ENCODE results near the gene SNX21.
"Not testable (repeated sequence)": the region's sequence is repeated elsewhere in the genome, so short reads cannot be mapped to it uniquely, and the experiment has no call there.

The SNX21 gene, protein sequence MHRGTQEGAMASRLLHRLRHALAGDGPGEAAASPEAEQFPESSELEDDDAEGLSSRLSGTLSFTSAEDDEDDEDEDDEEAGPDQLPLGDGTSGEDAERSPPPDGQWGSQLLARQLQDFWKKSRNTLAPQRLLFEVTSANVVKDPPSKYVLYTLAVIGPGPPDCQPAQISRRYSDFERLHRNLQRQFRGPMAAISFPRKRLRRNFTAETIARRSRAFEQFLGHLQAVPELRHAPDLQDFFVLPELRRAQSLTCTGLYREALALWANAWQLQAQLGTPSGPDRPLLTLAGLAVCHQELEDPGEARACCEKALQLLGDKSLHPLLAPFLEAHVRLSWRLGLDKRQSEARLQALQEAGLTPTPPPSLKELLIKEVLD

DNA sequence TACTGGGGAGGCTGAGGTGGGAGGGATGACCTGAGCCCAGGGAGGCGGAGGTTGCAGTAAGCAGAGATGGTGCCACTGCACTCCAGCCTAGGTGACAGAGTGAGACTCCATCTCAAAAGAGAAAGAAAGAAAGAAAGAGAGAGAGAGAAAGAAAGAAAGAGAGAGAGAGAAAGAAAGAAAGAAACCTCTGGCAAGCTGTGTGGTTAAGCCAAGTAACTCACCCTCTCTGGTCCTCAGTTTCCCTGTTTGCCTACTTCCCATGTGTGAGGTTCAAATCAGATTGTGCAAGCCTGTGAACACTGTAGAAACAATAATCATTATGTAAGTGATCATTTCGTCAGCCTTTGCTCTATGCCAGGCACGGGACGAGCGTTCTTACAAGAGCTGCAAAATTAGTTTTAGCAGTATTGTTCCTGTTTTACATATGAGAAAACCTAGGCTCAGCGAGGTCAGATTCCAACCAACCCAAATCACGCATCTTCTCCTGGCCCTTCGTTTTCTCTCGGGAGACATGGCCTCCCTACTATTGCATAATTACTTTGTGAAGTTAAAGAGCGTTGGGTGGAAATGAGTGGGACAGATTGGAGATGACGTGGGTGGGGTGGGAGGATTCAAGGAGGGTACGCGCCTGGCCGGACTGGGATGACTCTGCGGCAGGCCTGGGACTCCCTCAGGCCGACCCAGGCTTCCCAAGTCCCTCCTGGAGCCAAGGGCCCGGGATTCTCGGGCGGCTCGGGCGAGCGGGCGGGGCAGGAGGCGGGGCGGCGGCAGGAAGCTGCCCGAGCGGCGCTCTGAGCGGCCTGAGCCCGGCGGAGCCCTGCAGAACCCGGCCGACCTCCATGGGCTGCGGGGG, at the start of gene SNX21:
Gene SNX21 (plus strand): TSS at position 770 of the 853 bp plus-strand sequence. CDS start 121 bp downstream, outside the sequence.
- no peak for DNase-seq (ENCODE audit: low spot score)

DNA sequence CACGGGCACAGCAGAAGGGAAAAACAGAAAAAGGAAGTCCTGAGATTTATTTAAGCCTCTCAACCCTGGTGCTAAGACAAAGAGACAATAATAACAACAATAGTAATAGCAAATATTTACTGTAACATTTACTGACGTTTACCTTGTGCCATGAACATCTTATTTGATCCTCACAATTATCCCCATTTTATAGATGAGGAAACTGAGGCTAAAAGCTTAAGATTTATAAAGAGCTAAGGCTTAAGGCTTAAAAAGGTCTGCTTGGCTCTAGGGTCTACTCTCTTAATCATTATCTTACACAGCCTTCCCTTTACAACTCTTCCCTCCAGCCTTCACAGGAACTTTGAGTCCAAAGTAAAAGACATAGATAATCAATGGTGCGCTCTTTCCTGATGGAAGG, 45.2 kb upstream of the SNX21 start:
- DNase-seq (ENCODE audit: low spot score), result no peak

DNA sequence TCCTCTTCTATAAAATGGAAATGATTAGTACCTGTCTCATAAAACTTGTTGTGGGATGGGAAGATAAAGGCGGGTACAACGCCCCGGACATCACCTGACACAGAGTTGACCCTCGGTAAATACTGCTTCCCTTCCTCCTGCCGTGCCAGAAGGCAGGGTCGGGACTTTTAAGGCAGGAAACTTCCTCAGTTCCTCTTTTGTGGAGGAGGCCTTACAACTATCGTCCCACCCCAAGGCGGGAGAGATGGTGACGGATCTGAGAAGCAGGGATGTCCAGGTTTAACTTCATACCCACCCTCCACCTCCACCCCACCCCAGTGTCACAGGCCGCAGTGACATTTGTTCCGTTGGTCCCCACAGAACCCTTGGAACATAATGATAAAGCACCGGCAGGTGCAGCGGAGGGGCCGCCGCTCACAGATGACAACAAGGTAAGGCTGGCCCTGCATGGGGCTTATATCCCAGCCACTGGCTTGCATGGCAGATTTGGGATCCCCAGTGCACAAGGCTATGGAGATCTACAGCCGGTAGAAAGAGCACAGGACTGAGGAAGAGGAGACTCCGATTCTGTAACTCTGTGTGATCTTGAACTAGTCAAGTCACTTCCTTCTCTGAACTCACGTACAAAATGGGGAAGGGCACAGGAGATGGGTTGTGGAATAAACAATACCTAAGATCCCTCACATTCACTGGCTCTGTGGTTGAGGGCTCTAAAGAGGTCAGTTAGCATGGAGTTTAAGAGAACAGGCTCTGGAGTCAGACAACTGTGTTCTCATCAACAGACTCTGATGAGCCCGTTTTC, 41.1 kb upstream of the SNX21 start:
- DNase-seq (ENCODE audit: low spot score), result no peak

DNA sequence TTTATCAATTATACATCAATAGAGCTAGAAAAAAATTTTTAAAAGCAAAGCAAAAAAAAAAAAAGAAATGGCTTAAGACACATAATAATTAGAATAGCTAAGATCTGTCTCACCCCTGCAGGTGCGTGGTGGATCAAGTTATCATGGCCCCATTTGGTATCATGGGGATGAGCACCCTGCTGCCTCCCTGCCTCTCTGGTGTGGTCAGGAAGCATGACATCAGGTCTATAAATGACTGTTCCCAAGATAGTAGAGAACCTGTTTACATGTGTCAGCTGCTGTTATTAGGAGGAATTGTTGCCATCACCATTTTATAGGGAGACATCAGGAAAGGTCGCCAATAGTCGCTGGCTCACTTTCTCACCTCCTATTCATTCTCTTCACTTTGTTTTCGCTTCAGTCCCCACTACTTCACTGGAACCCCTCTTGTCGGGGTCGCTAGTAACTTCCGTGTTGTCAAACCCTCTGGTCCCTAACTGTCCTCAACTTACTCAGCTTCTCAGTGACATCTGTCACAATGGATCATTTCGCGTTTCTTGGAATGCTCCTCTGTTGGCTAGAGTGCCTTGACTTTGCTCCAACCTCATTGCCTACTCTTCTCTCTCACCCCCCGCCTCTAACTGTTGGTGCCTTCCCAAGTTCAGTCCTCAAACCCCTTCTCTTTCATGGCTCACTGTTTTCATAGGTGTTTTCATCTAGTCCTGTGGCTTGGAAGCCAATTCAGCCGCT, 37.1 kb upstream of the SNX21 start:
- no peak for DNase-seq (ENCODE audit: low spot score)

DNA sequence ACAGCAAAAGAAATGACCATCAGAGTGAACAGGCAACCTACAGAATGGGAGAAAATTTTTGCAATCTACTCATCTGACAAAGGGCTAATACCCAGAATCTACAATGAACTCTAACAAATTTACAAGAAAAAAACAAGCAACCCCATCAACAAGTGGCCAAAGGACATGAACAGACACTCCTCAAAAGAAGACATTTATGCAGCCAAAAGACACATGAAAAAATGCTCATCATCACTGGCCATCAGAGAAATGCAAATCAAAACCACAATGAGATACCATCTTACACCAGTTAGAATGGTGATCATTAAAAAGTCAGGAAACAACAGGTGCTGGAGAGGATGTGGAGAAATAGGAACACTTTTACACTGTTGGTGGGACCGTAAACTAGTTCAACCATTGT, 36.1 kb upstream of the SNX21 start:
- not testable (repeated sequence) for DNase-seq (ENCODE audit: low spot score)

DNA sequence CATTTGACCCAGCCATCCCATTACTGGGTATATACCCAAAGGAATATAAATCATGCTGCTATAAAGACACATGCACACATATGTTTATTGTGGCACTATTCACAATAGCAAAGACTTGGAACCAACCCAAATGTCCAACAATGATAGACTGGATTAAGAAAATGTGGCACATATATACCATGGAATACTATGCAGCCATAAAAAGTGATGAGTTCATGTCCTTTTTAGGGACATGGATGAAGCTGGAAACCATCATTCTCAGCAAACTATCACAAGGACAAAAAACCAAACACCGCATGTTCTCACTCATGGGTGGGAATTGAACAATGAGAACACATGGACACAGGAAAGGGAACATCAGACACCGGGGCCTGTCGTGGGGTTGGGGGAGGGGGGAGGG, 35.6 kb upstream of the SNX21 start:
- DNase-seq (ENCODE audit: low spot score), result not testable (repeated sequence)

DNA sequence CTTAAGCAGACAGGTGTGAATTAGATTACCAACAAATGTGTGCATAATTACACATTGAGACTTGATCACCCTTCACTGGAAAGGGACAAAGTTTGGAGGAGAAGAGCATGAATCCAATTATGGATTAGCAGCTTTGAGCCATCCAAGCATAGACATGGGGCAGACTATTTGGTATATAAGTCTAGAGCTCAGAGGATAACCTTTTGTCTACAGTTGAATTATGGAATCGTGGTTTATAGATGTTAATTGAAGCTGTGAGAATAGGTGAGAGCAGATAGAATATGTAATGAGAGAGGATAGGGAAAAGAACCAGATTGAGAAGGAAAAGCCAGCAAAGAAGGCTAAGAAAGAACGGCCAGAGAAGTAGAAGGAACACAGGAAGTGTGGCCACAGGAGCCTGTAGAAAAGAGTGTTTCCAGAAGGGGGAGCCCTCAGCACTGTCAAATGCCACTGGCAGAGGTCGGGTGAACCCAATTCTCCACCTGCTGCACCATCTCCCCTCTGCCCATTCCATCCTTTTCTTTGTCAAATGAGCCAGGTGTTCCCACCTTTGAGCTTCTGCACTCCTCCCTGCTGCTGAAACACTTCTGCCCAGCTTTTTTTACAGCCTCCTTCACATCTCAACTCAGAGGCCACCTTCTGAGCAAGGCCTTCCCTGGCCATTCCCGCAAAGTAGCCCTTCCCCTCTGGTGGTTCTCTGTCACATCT, 34.5 kb upstream of the SNX21 start:
- DNase-seq (ENCODE audit: low spot score), result peak; percentile 74

DNA sequence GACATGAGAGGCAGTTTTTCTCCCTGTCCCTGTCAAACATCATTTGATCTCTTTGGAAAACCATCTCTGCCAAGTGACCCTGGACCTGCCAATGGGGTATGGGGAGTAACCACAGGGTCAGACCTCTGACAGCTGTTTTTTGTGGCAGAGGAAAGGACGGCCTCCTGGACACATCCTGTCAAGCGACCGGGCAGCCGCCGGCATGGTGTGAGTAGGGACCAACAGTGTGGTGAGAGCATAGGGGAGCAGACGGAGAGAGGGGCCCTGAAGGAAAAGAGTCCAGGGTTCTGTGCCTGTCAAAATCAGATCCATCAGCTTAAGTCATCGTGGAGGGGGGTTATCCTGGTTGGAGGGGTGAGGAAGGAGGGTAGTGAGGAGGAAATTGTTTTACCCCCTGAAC, 31.7 kb upstream of the SNX21 start:
- no peak for DNase-seq (ENCODE audit: low spot score)

DNA sequence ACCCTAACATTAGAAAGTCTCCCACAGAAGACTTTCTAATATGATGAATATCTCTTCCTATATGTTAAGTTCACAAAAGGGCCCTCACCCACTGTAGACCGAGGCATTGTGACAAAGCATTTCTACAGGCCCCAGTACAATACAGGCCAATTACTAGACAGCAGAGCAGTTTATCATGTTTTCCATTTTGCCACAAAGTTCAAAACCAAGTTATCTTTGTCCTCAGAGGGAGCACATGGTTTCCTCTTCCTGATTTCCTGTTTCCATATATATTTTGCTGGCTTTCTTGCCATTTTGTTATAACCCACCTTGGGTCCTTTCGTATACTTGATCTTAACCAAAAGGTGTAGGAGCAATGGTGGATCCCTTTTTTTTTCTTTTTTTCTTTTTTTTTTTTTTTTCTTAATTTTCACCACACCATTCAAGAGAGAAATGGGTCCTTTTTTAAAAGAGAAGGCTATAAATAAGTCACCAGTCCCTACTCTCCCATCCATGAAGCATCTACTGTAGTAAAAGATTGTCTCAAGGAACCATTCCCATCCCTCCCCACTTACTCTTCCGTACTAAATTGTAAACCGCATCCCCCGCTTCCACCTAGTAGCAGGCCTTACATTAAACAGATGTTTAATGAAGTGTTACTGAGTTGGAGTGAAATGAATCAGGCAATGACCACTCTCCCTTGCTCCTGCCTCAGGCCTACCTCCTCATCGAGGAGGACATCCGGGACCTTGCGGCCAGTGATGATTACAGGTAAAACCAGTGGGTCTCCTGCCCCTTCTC, 23.2 kb upstream of the SNX21 start:
- no peak for DNase-seq (ENCODE audit: low spot score)

DNA sequence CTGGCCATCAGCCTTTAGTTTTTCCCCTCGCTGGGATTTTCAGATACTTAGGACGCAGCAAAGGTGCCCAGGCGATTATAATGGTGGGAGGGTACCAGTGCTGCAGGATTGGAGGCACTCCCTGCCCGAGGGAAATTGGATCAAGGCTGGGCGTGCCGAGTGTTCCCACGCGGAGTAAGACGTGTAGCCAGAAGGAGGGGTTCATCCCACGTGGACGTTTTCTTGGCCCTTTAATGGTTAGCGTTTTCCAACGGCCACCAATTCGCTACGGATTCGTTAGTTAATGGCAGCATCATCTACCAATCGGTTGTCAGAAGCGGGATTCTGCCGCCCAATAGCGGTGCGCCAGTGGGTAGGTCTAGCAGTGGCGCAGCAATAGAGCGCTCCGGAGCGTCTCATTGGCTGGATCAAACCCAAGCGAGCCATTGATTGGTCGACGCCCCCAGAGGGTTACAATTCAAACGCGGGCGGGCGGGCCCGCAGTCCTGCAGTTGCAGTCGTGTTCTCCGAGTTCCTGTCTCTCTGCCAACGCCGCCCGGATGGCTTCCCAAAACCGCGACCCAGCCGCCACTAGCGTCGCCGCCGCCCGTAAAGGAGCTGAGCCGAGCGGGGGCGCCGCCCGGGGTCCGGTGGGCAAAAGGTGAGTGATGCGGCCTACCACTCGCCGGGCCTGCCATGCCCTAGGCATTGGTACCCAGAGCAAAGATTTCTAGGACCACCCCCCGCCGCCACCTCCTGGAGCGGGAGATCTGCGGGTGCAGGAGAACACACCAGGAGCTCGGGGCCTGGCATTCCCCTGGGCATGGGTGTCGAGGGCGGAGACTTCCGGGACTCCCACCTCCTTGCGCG, 21.2 kb upstream of the SNX21 start, which contains the start of gene UBE2C:
Gene UBE2C (plus strand): TSS at position 488 of the 849 bp plus-strand sequence. CDS start 52 bp downstream, at position 540.
- peak; percentile 97 for DNase-seq (ENCODE audit: low spot score)

DNA sequence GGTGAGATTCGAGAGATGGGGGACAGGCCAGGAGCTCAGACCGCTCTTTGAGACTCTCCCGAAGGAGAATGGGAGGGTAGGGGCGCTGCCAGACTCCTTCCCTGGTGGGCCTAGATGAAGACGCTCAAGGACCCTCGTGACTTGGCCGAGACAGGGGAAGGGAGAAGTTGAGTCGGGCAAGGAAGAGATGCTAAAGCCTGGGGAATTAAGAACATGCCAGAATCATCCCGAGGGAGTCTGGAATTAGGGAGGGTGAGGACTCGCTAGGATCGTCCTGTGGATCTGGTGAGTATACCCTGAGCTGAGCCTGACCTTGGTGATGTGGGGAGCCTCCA, 20.6 kb upstream of the SNX21 start:
- no peak for DNase-seq (ENCODE audit: low spot score)

DNA sequence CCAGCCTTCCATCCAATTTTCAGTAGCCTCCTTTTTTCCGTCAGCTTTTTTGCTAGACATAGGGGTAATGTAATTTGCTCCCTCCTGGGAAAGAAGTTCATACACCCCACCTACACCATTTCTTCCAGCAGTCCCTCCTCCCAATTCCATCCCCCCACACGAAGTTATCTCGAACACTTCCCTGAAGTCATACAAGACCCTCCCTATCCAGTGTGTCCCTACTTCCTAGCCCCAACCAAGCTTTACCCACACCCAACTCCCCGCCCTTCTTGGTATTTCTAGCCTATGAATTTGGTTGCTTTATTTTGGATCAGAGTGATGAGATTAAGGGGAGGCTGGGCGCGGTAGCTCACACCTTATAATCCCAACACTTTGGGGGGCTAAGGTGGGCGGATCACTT, 20.1 kb upstream of the SNX21 start:
- DNase-seq (ENCODE audit: low spot score), result no peak

DNA sequence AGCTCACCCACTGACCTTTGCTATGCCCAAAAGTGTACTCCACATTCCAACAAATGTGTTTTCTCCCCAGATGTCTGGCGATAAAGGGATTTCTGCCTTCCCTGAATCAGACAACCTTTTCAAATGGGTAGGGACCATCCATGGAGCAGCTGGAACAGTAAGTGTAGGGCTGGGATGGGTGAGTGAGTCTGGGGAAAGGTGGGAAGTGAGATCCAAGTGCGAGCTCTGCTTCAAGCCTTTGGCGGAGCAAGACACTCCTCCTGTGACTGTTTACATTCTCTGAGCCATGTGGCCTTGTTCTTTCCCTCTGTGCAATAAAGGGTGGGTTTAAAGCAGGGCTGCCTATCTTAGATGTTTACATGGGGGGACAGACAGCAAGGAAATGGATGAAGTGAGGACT, 19.3 kb upstream of the SNX21 start:
- DNase-seq (ENCODE audit: low spot score), result no peak

DNA sequence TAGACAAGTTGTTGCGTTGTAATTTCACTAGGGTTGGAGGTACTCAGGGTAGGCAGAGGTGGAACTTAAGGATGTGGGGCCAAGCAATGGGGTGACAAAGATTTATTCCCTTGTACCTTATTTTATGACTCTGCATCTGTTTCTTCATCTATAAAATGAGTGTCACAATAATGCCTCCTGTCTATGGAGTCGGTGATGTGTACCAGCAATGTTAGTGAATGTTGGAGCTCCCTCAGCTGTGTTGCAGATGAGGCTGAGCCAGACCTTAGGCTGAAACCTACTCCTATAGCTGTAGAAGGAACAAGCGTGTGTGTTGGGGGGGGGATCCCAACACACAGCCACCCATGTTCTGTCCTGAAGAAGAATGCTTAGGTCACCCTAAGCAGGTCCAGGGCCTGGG, 16.6 kb upstream of the SNX21 start:
- DNase-seq (ENCODE audit: low spot score), result no peak

DNA sequence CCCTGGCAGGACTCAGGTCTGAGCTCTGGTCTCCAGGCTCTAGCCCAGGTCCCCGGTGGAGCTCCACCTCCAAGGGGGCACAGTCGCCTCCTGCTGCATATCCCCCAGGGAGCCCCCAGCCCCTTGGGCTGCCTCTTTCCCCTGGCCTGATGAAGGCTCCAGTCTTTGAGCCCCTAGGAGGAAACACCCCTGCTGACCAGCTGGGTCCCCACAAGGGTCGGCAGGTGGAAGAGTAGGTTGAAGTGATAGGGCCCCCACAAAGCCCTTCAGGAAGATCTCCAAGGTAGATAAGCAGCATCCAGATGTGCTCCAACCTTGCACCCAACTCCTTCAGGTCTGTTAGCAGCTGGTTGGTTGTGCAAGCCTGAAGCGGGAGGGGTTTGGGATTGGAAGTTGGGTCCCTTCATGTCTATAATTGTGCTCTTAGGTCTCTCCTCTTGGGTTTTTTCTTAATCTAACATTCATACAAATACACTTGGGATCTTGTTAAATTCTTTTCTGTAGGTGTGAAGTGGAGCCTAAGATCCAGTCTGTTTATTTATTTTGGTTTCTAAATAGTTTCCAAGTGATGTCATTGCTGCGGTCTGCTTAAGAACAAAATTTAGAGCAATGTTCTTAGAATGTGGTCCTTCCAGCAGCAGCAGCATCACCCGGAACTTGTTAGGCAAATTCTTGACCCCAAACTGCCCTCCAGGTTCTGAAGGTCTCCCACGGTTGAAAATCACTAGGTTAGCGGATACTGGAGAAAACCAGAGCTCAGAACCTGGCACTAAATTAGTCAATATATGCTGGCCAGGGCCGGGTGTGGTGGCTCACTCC, 16.0 kb upstream of the SNX21 start:
- DNase-seq (ENCODE audit: low spot score), result no peak

DNA sequence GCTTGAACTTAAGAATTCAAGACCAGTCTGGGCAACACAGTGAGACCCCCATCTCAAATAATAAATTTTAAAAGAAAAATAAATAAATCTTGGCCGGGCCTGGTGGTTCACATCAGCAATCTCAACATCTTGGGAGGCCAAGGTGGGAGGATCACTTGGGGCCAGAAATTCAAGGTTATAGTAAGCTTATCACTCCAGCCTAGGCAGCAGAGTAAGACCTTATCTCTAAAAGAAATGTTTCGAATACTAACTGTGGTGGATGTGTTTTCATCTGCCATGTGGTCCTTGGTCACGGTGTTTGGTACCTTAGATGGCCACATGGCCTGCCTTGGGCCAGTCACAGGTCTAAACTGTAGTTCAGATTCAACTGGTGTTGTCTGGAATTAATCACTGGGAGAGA, 15.4 kb upstream of the SNX21 start:
- no peak for DNase-seq (ENCODE audit: low spot score)

DNA sequence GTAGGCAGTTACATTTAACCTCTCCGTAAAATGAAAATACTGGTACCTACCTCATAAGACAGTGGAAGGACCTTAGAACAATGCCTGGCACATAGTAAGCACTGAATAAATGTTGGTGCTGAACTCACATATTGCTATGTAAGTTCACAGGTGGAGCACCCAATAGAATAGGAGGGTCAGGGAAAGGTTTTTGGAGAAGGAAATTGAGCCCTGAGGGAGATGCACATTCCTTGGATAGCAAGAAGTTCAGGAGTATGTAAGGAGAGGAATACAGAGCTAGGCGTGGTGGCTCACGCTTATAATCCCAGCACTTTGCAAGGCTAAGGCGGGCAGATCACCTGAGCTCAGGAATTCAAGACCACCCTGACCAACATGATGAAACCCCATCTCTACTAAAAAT, 14.1 kb upstream of the SNX21 start:
- no peak for DNase-seq (ENCODE audit: low spot score)

DNA sequence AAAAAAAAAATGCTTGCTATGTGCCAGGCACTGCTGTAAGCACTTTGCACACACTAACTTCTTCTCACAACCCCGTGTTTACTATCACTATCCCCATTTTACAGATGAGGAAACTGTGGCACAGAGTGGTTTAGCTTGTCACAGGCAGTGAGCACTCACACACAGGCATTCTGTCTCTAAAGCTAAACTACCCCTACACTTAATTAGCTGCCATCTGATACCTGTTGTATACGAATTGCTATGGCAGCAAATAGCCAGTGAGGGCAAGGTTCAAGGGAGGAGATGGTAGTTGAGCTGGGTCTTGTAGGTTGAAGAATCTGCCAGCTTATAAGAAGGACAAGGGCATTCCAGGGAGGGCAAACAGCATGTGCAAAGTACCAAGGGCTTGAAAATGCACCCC, 11.7 kb upstream of the SNX21 start:
- no peak for DNase-seq (ENCODE audit: low spot score)

DNA sequence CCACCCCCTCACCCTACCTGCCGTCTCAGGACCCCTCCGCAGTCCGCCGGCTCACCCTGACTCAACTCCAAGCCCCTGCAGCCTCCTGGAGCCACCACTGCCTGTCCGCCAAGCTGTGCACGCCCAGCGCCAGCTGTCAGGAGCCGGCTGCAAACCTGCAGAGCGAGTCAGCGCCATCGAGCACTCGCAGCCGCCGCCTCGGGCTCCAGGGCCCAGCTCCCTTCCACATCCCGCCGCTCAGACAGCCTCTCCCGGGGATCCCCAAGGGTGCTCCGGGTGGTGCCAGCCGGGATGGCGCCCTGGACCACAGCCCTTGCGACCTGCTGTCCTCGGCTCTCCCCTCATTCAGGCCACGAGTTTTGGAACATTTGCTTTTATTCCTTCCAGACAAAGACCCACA, 10.7 kb upstream of the SNX21 start:
- no peak for DNase-seq (ENCODE audit: low spot score)

All from CD4-positive, alpha-beta T cell treated with Interleukin-15 for 4 hours (primary cell).